GM19397 (cell line): ENCODE data around the gene HSPG2.
"Not testable (repeated sequence)": the region's sequence is repeated elsewhere in the genome, so short reads cannot be mapped to it uniquely, and the experiment has no call there.

Experiments used
- ATAC-seq: cut with Tn5 transposase; IDR thresholded peaks from one replicate; pipeline ENCODE4 v1.9.1; 2021; ENCODE audit warnings: mild to moderate bottlenecking, moderate library complexity; ENCODE audit not compliant: unreplicated experiment

Gene HSPG2

GRCh38 chr1:21937034-21937371 is at the start of gene HSPG2:
Gene HSPG2, minus strand, starts transcription at chr1:21937310. Its CDS starts 93 bp downstream, at chr1:21937217.
- no peak for ATAC-seq

- ATAC-seq: not testable (repeated sequence)
Observed at GRCh38 chr1:21986386-21986785, 49.3 kb upstream of the HSPG2 start.

- ATAC-seq: not testable (repeated sequence)
Observed at GRCh38 chr1:21985893-21986292, 48.8 kb upstream of the HSPG2 start.

GRCh38 chr1:21983539-21983938 is 46.4 kb upstream of the HSPG2 start:
- ATAC-seq: not testable (repeated sequence)

- ATAC-seq: not testable (repeated sequence)
Observed at GRCh38 chr1:21982122-21982521, 45.0 kb upstream of the HSPG2 start.

GRCh38 chr1:21981253-21981652 is 44.1 kb upstream of the HSPG2 start:
- ATAC-seq: not testable (repeated sequence)

GRCh38 chr1:21980515-21981220 is 43.6 kb upstream of the HSPG2 start:
- not testable (repeated sequence) for ATAC-seq

GRCh38 chr1:21978209-21978608 is 41.1 kb upstream of the HSPG2 start:
- ATAC-seq: not testable (repeated sequence)

GRCh38 chr1:21976703-21977239 is 39.7 kb upstream of the HSPG2 start, which contains the start of gene CELA3B:
Gene CELA3B, plus strand, starts transcription at chr1:21977022. Its CDS starts 18 bp downstream, at chr1:21977040.
- ATAC-seq: not testable (repeated sequence)

- ATAC-seq: not testable (repeated sequence)
Observed at GRCh38 chr1:21975296-21975695, 38.2 kb upstream of the HSPG2 start.

GRCh38 chr1:21974699-21975098 is 37.6 kb upstream of the HSPG2 start:
- ATAC-seq: not testable (repeated sequence)

GRCh38 chr1:21973948-21974347 is 36.8 kb upstream of the HSPG2 start:
- not testable (repeated sequence) for ATAC-seq

- ATAC-seq: not testable (repeated sequence)
Observed at GRCh38 chr1:21972973-21973441, 35.9 kb upstream of the HSPG2 start.

GRCh38 chr1:21970523-21970922 is 33.4 kb upstream of the HSPG2 start:
- not testable (repeated sequence) for ATAC-seq

- not testable (repeated sequence) for ATAC-seq
Observed at GRCh38 chr1:21969066-21969465, 32.0 kb upstream of the HSPG2 start.

GRCh38 chr1:21967216-21967615 is 30.1 kb upstream of the HSPG2 start:
- not testable (repeated sequence) for ATAC-seq

GRCh38 chr1:21966247-21967000 is 29.3 kb upstream of the HSPG2 start:
- ATAC-seq: no peak

GRCh38 chr1:21963477-21964217 is 26.5 kb upstream of the HSPG2 start:
- no peak for ATAC-seq

- no peak for ATAC-seq
Observed at GRCh38 chr1:21961799-21962198, 24.7 kb upstream of the HSPG2 start.

- ATAC-seq: no peak
Observed at GRCh38 chr1:21961337-21961736, 24.2 kb upstream of the HSPG2 start.
